Gastrocnemius medialis (tissue), 4 donors: Measurements from ENCODE around the gene MAST4.

Experiments
- POLR2A ChIP-seq, 2 donors: fragments of 450-650 bp; IDR thresholded peaks; one replicate each; pipeline ENCODE4 v1.6.1; 2017; ENCODE audit warnings: antibody characterized with exemption in 2 of 2, mild to moderate bottlenecking in 2 of 2, moderate library complexity in 2 of 2
- TF ChIP-seq, protein P1 (sequence below), 5 experiments: fragments of 450-650 bp in 3 of 5; fragments of 200-600 bp in 2 of 5; sonication (generic) in 2 of 5; IDR thresholded peaks in 4 of 5; conservative IDR thresholded peaks in 1 of 5; 1 replicate in 4 of 5; 2 replicates in 1 of 5; pipeline ENCODE4 v1.5.1; 2016 to 2019; ENCODE audit warnings: antibody characterized with exemption in 5 of 5, mild to moderate bottlenecking in 3 of 5, moderate library complexity in 3 of 5

DNA sequence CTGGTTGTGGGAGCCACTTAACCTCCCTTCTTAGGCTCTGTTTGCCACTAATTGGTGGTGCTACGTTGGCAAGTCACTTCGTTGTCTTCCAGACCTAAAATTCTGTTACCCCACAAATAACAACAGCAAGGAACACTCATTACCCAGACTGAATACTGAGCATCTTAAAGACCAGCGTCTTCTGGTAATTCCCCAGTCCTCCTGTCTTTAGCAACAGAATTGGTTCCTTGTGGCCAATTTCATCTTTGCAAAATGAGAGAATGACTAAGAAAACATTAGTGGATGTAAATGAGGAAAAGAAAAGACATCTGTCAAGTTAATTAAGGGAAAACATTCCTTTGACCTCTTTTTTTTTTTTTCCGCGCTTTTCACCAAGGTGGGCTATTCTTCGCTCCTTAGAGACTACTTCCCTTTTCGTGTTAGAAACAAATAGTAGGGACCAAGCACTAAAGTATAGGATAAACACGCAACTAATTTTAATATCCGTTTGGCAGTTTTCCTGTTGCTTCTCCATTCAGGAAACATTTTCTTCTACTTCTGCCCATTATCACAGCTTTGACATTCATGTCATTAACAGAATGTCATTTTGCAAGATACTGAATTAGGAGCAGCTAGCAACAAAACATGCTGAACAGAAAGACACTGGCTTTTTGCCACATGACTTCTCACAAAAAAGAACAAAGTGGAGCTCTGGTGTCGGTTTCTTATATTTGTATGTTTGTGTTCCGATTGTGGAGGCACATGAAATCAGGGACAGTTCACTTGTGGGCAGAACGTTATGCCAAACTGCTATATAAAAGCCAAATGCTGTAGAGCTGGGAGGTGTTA, 446.2 kb downstream of the MAST4 start:
- TF ChIP-seq, protein P1, sequence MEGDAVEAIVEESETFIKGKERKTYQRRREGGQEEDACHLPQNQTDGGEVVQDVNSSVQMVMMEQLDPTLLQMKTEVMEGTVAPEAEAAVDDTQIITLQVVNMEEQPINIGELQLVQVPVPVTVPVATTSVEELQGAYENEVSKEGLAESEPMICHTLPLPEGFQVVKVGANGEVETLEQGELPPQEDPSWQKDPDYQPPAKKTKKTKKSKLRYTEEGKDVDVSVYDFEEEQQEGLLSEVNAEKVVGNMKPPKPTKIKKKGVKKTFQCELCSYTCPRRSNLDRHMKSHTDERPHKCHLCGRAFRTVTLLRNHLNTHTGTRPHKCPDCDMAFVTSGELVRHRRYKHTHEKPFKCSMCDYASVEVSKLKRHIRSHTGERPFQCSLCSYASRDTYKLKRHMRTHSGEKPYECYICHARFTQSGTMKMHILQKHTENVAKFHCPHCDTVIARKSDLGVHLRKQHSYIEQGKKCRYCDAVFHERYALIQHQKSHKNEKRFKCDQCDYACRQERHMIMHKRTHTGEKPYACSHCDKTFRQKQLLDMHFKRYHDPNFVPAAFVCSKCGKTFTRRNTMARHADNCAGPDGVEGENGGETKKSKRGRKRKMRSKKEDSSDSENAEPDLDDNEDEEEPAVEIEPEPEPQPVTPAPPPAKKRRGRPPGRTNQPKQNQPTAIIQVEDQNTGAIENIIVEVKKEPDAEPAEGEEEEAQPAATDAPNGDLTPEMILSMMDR (IDR thresholded peaks at IDR 0.05 in 4 of 5, conservative IDR thresholded peaks at IDR 0.05 in 1 of 5), result no peak
- no peak for TF ChIP-seq POLR2A (IDR thresholded peaks at IDR 0.05)
